ENCODE data around the gene DEDD.

The DEDD gene

GRCh38 chr1:161132410-161133219 is at the start of gene DEDD:
Gene DEDD, minus strand, starts transcription at chr1:161132667. Its CDS starts 8,205 bp downstream, at chr1:161124462.
- in situ Hi-C loops (cut with MboI; ENCODE audit: low sequenced_read_pairs) = no loop called here

- in situ Hi-C loops (cut with MboI; ENCODE audit: low sequenced_read_pairs) = no loop called here
These were observed 49.7 kb upstream of the DEDD start for GRCh38 chr1:161182214-161182613.

DNA sequence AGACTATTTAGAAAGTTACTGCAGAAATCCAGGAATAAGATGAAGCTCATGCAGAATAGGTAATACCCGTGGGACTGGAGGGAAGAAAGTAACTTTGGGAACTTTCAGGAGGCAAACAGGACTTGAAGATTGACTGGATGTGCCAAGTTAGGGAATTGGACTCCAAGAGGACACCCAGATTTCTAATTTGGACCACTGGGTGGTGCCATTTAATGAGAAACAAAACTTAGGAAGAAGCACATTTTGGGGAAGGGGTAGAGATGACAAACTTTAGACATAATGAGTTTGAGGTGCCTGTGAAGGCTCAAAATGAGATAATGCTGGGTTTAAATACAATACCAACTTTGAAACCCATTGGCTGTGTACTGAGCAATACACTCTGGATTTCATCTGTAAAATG is 48.2 kb upstream of the DEDD start:
- in situ Hi-C loops (cut with MboI; ENCODE audit: low sequenced_read_pairs) = no loop called here

DNA sequence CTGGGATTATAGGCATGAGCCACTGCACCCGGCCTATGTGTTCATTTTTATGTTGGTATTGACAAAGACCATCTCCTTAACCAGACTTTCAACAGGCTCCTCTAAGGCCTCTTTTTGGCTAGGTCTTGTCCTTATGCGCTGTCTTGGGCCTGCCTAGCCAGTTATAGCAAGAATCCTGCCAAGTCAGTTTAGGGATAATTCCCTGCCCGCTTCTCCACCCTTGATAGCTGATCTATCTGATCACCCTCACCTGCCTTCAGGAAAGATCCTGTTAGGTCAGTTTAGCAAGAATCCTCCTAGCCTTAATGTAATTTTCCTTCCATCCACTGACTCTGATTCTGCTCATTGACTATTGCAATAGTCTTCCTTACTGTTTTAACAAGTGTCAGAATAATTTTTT is 47.2 kb upstream of the DEDD start:
- in situ Hi-C loops (cut with MboI; ENCODE audit: low sequenced_read_pairs) = no loop called here

GRCh38 chr1:161177936-161178244 is 45.4 kb upstream of the DEDD start:
- in situ Hi-C loops (cut with MboI; ENCODE audit: low sequenced_read_pairs) = no loop called here

- in situ Hi-C loops (cut with MboI; ENCODE audit: low sequenced_read_pairs) = no loop called here
These were observed 44.9 kb upstream of the DEDD start, which contains the start of gene B4GALT3 for GRCh38 chr1:161177112-161177935. Gene B4GALT3, minus strand, starts transcription at chr1:161177507. Its CDS starts 1,447 bp downstream, at chr1:161176060.

DNA sequence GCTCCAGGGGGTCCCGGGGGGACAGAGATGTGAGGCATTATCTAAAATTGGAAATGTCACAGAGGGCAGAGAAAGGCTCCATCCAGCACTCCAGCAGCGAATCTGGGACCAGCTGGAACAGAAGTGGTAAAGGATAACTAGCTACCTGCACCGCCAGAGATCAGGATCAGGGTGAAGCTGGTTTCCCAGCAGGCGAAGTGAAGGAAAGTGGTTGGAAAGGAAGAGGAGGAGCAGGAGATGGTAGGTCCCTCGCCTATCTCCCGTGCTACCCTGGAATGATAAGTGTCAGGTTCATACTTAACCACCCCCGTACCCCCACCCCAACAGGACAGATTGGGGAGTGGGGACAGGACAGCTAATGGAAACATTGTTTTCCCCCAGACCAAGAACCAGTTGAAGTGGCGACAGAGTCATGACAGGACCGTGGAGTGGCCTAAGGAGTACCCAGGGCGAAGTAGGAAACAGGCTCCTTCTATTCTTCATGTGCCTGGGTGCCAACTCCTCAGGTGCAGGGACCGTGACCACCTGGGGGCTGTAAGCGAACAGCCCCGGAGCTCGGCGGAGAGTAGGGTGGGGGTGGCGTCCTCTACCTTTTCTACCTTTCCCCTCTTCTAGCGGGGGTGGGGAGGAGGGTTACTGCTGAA is 44.1 kb upstream of the DEDD start:
- in situ Hi-C loops (cut with MboI; ENCODE audit: low sequenced_read_pairs) = no loop called here

DNA sequence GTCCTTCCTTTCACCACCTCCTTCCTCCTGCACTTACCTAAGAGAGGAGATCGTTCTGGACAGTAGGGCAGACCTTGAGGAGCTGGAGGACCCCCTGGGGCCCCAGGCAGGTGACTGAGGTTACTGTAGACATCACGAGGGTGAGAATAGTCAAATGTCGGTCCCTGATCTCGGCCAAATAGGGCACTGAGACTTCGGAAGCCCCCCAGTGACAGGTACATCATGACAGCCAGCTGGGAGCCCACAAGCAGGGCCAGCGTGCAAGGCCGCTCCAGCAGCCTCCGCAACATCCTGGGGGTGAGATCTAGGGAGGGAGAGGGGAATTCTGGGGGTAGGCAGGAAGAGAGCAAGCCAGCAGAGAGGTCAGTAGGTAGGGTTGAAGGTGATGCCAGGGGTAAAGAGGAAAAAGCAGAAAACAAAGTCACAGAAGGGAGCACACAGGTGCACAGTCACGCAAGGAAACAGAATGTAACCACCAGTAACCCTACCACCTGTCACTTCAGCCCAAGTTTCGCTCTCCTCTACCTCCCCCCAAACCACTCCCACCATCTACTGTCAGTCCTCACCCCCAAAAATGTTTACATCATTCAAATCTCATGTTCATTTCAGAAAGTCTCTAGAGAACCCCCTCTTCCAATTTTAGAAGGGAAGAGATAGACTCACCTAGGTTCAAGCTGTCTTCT is 43.4 kb upstream of the DEDD start:
- in situ Hi-C loops (cut with MboI; ENCODE audit: low sequenced_read_pairs) = no loop called here

DNA sequence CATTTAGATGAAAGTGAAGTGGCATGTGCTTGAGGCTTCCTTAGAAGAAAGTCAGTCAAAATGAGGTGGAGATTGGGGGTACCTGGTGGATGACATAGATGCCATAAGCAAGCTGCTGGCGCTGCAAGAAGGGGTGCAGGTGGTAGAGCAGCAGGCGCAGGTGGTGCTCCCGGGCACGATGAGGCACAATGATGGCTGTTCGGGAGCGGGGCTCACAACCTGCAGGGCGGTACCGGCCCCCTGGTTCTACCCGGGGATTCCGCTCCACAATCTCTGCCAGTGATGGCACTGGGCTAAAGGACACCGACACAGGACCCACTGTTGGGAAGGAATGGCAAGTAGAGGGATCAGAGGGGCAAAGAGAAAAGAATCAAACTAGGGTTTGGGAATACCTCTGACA is 42.4 kb upstream of the DEDD start:
- in situ Hi-C loops (cut with MboI; ENCODE audit: low sequenced_read_pairs) = no loop called here

DNA sequence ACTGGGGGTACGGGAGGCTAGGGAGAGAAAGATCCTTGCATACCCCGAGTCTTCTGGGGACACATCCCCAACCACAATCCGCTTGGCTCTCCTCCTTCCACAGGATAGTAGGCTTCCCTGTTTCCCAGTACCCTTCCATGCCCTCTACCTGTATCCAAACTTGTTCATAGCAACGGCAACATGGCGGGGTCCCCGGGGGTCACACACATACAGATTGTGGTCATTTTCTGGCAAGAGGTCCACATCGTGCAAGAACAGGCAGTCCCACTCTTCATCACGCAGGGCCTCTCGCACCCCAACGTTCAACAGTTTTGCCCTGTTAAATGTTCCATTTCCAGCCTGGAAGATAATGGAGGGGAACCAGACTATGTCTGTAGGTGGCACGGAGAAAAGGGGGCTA is 41.2 kb upstream of the DEDD start:
- in situ Hi-C loops (cut with MboI; ENCODE audit: low sequenced_read_pairs) = no loop called here

DNA sequence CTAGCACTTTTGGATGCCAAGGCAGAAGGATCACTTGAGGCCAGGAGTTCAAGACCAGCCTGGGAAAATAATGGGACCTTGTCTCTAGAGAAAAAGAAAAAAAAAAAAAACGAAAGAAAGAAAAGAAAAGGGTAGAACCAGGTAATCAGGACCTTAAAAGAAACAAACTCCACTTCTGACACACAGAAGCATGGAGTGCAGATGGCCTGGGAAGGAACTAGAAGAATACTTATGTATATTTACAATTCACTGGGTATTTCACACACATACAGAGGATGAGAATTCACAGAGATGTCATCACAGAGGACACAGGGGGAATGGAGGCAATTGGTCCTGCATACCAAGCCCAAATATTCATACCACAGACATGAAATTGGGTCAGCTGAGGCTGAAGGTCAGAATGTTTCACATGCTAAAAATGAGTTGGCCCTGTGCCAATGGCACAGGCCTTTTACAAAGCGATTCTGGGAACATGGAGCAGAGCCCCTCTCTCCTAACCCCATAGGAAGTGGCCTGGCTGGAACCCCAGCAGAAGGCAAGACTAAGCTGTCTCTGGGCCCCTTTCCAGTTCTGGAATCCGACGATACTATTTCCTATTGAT is 40.4 kb upstream of the DEDD start:
- in situ Hi-C loops (cut with MboI; ENCODE audit: low sequenced_read_pairs) = no loop called here

- in situ Hi-C loops (cut with MboI; ENCODE audit: low sequenced_read_pairs) = no loop called here
These were observed 39.9 kb upstream of the DEDD start for GRCh38 chr1:161172349-161172748.

DNA sequence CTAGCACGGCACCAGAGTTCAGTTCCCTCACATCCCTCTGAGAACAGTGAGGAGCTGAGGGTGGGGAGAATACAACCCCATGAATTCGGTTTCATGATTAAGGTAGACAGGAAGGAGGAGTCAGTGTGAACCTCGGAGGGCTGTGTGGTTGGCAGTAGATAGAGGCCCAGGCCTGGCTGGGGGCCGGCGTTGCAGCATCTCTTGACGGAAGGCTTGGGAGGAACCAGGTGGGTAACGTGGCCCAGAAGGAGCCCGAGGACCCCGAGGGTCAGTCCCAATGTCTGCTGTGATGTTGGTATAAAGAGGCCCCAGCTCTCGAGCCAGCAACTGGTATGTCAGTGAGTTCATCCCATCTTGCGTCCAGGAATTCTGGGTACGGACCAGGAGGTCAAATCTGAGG is 39.2 kb upstream of the DEDD start:
- in situ Hi-C loops (cut with MboI; ENCODE audit: low sequenced_read_pairs) = no loop called here

- in situ Hi-C loops (cut with MboI; ENCODE audit: low sequenced_read_pairs) = no loop called here
These were observed 38.7 kb upstream of the DEDD start for GRCh38 chr1:161171191-161171590.

DNA sequence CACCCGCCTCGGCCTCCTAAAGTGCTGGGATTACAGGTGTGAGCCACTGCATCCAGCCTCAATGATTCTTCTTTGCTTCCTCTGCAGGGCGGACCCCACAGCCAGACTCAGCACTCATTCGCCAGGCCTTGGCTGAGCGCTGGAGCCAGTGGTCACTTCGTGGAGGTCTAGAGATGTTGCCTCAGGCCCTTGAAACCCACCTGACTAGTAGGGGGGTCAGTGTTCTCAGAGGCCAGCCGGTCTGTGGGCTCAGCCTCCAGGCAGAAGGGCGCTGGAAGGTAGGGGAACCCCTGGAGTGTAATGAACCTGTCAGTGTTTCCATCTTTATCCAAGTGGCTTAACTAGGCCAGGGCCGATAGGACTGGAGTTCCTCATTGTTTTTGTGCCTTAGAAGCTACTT is 36.4 kb upstream of the DEDD start:
- in situ Hi-C loops (cut with MboI; ENCODE audit: low sequenced_read_pairs) = no loop called here

GRCh38 chr1:161166669-161167548 is 34.4 kb upstream of the DEDD start:
- in situ Hi-C loops (cut with MboI; ENCODE audit: low sequenced_read_pairs) = no loop called here

GRCh38 chr1:161165742-161166668 is 33.5 kb upstream of the DEDD start, which contains the start of gene PPOX:
Gene PPOX, plus strand, starts transcription at chr1:161166426. Its CDS starts 422 bp downstream, at chr1:161166848.
- in situ Hi-C loops (cut with MboI; ENCODE audit: low sequenced_read_pairs) = no loop called here

DNA sequence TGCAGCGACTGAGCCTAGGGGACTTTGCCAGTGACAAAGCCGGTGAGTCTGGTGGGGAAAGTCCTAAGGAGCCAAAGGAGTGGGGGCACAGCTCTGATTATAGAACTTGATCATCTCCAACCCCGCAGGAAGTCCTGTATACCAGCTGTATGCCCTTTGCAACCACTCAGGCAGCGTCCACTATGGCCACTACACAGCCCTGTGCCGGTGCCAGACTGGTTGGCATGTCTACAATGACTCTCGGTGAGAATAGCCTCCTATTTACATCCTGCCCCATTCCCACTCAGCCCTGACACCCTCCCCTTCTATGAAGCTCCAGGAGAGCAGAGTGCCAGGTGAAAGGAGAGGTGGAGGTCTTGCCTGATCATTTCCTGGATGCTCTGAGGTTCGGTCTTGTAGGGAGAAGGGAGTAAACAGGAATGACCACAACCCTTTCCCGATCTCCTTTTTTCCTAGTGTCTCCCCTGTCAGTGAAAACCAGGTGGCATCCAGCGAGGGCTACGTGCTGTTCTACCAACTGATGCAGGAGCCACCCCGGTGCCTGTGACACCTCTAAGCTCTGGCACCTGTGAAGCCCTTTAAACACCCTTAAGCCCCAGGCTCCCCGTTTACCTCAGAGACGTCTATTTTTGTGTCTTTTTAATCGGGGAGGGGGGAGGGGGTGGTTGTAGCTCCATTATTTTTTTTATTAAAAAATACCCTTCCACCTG is 32.6 kb upstream of the DEDD start:
- in situ Hi-C loops (cut with MboI; ENCODE audit: low sequenced_read_pairs) = no loop called here

All from hTERT RPE-1 (cell line).